Measurements from ENCODE around the gene CAMK4. TPM values are rescaled to one million over a fixed set of nuclear protein-coding genes. Genes with fewer than 3 reads are reported as not detected.

The CAMK4 gene
- total RNA-seq, 1 experiment from 2014 or later: 3.9 TPM

GRCh38 chr5:111229221-111229835 lies 5.1 kb downstream of the CAMK4 start:
- no peak for DNase-seq (ENCODE audit: low read depth)

GRCh38 chr5:111229871-111230810 lies 6.0 kb downstream of the CAMK4 start:
- no peak for DNase-seq (ENCODE audit: low read depth)

- DNase-seq (ENCODE audit: low read depth): no peak
These were observed 6.9 kb downstream of the CAMK4 start for GRCh38 chr5:111231119-111231518.

GRCh38 chr5:111232311-111233051 lies 8.3 kb downstream of the CAMK4 start:
- no peak for DNase-seq (ENCODE audit: low read depth)

GRCh38 chr5:111233052-111233374 lies 8.8 kb downstream of the CAMK4 start:
- no peak for DNase-seq (ENCODE audit: low read depth)

- DNase-seq (ENCODE audit: low read depth): no peak
These were observed 9.9 kb downstream of the CAMK4 start for GRCh38 chr5:111234125-111234524.

- DNase-seq (ENCODE audit: low read depth): no peak
These were observed 11.5 kb downstream of the CAMK4 start for GRCh38 chr5:111235635-111236034.

- DNase-seq (ENCODE audit: low read depth): no peak
These were observed 12.2 kb downstream of the CAMK4 start for GRCh38 chr5:111236348-111236747.

GRCh38 chr5:111236995-111237394 lies 12.8 kb downstream of the CAMK4 start:
- DNase-seq (ENCODE audit: low read depth): no peak

- no peak for DNase-seq (ENCODE audit: low read depth)
These were observed 13.3 kb downstream of the CAMK4 start for GRCh38 chr5:111237470-111237869.

- DNase-seq (ENCODE audit: low read depth): no peak
These were observed 14.4 kb downstream of the CAMK4 start for GRCh38 chr5:111238431-111239225.

GRCh38 chr5:111241696-111242095 lies 17.5 kb downstream of the CAMK4 start:
- DNase-seq (ENCODE audit: low read depth): no peak

GRCh38 chr5:111242606-111243005 lies 18.4 kb downstream of the CAMK4 start:
- DNase-seq (ENCODE audit: low read depth): no peak

- DNase-seq (ENCODE audit: low read depth): no peak
These were observed 19.1 kb downstream of the CAMK4 start for GRCh38 chr5:111243318-111243717.

- no peak for DNase-seq (ENCODE audit: low read depth)
These were observed 21.5 kb downstream of the CAMK4 start for GRCh38 chr5:111245654-111246053.

GRCh38 chr5:111246459-111246858 lies 22.3 kb downstream of the CAMK4 start:
- no peak for DNase-seq (ENCODE audit: low read depth)

- DNase-seq (ENCODE audit: low read depth): no peak
These were observed 24.4 kb downstream of the CAMK4 start for GRCh38 chr5:111248571-111248970.

- DNase-seq (ENCODE audit: low read depth): no peak
These were observed 27.7 kb downstream of the CAMK4 start for GRCh38 chr5:111251921-111252320.

GRCh38 chr5:111252799-111253545 lies 28.8 kb downstream of the CAMK4 start:
- DNase-seq (ENCODE audit: low read depth): no peak

GRCh38 chr5:111254613-111255012 lies 30.4 kb downstream of the CAMK4 start:
- peak; percentile 14 for DNase-seq (ENCODE audit: low read depth)

- DNase-seq (ENCODE audit: low read depth): no peak
These were observed 31.0 kb downstream of the CAMK4 start for GRCh38 chr5:111255169-111255568.
